Measurements from ENCODE around the gene TMEM256. TPM values are rescaled to one million over a fixed set of nuclear protein-coding genes. Genes with fewer than 3 reads are reported as not detected.

Gene TMEM256
- total RNA-seq, 1 experiment from 2014 or later, result 55.4 TPM

- intact Hi-C loops (cut with micrococcal nuclease; ENCODE audit: unreplicated experiment), result no loop called here
- Histone ChIP-seq H3K4me2 (no peak overlapping the region), H2AFZ (no peak overlapping the region), H4K20me1 (ENCODE audit: insufficient read depth) (no peaks in the 10 kb centered on the region), H3K79me2 (ENCODE audit: low read depth) (0 out of 2 replicates have a peak, but pooled peaks cover 4% of the 10 kb centered on the region), H3K4me3 (no peak overlapping the region), H3K4me1 (replicated peaks; ENCODE audit: insufficient read depth) (no peaks in the 10 kb centered on the region), H3K9me3 (ENCODE audit: insufficient read depth, low read depth) (no peaks in the 10 kb centered on the region), H3K36me3 (ENCODE audit: low read depth) (no peaks in the 10 kb centered on the region), H3K27ac (no peak overlapping the region), H3F3A (ENCODE audit: insufficient read depth, low read depth) (no peaks in the 10 kb centered on the region), H3K27me3 (ENCODE audit: insufficient read depth, low read depth) (no peaks in the 10 kb centered on the region), H3K9me2 (ENCODE audit: insufficient read depth) (no peaks in the 10 kb centered on the region)
- no TSS peak for BruUV-seq (replicated peaks)
- DNase-seq, result no peak
- TF ChIP-seq CTCF (conservative IDR thresholded peaks at IDR 0.05) (no peak), EZH2 (IDR thresholded peaks at IDR 0.05; ENCODE audit: low read depth) (no peak)
- ChIA-PET CTCF (no interaction called here), POLR2A (ENCODE audit: unreplicated experiment) (no interaction called here)
These were observed 24.8 kb downstream of the TMEM256 start for GRCh38 chr17:7379134-7379533.

- H2AFZ ChIP-seq, result no peak overlapping the region
- H3K4me3 ChIP-seq, result no peak overlapping the region
- no peaks in the 10 kb centered on the region for H3F3A ChIP-seq (ENCODE audit: insufficient read depth, low read depth)
- no peak for TF ChIP-seq CTCF (conservative IDR thresholded peaks at IDR 0.05)
- no peak for TF ChIP-seq EZH2 (IDR thresholded peaks at IDR 0.05; ENCODE audit: low read depth)
- H3K4me2 ChIP-seq, result no peak overlapping the region
- POLR2A ChIA-PET (ENCODE audit: unreplicated experiment), result no interaction called here
- no peaks in the 10 kb centered on the region for H4K20me1 ChIP-seq (ENCODE audit: insufficient read depth)
- no TSS peak for BruUV-seq (replicated peaks)
- DNase-seq, result no peak
- H3K27ac ChIP-seq, result no peak overlapping the region
- H3K79me2 ChIP-seq (ENCODE audit: low read depth), result no peaks in the 10 kb centered on the region
- CTCF ChIA-PET, result interaction anchor here (0.6 kb wide), 1 partner anchor 197 kb away, joined by 5 read pairs; no protein-coding TSS in a partner anchor
- H3K9me3 ChIP-seq (ENCODE audit: insufficient read depth, low read depth), result no peaks in the 10 kb centered on the region
- H3K36me3 ChIP-seq (ENCODE audit: low read depth), result no peaks in the 10 kb centered on the region
- no peaks in the 10 kb centered on the region for H3K4me1 ChIP-seq (replicated peaks; ENCODE audit: insufficient read depth)
- H3K9me2 ChIP-seq (ENCODE audit: insufficient read depth), result no peaks in the 10 kb centered on the region
- no peaks in the 10 kb centered on the region for H3K27me3 ChIP-seq (ENCODE audit: insufficient read depth, low read depth)
- intact Hi-C loops (cut with micrococcal nuclease; ENCODE audit: unreplicated experiment), result no loop called here
These were observed 29.5 kb downstream of the TMEM256 start for GRCh38 chr17:7374353-7374752.

- Histone ChIP-seq H3F3A (ENCODE audit: insufficient read depth, low read depth) (no peaks in the 10 kb centered on the region), H3K36me3 (ENCODE audit: low read depth) (no peaks in the 10 kb centered on the region), H3K4me3 (no peak overlapping the region), H3K9me2 (ENCODE audit: insufficient read depth) (no peaks in the 10 kb centered on the region), H3K27ac (no peak overlapping the region), H2AFZ (no peak overlapping the region), H3K4me1 (replicated peaks; ENCODE audit: insufficient read depth) (no peaks in the 10 kb centered on the region), H3K9me3 (ENCODE audit: insufficient read depth, low read depth) (no peaks in the 10 kb centered on the region), H3K79me2 (ENCODE audit: low read depth) (no peaks in the 10 kb centered on the region), H3K27me3 (ENCODE audit: insufficient read depth, low read depth) (no peaks in the 10 kb centered on the region), H3K4me2 (no peak overlapping the region), H4K20me1 (ENCODE audit: insufficient read depth) (no peaks in the 10 kb centered on the region)
- CTCF ChIA-PET, result interaction anchor here (0.6 to 0.7 kb wide), 2 partner anchors 33 to 72 kb away, joined by 3 to 6 read pairs; partner anchors contain the start of gene TMEM256
- BruUV-seq (replicated peaks), result no TSS peak
- TF ChIP-seq EZH2 (IDR thresholded peaks at IDR 0.05; ENCODE audit: low read depth), result no peak
- no peak for TF ChIP-seq CTCF (conservative IDR thresholded peaks at IDR 0.05)
- POLR2A ChIA-PET (ENCODE audit: unreplicated experiment), result interaction anchor here (0.6 kb wide), 1 partner anchor 23 kb away, joined by 11 read pairs; no protein-coding TSS in a partner anchor
- no peak for DNase-seq
- intact Hi-C loops (cut with micrococcal nuclease; ENCODE audit: unreplicated experiment), result no loop called here
These were observed 33.0 kb downstream of the TMEM256 start for GRCh38 chr17:7370853-7371252.
